Airway epithelial cell (primary cell): Measurements from ENCODE around the gene BCAS2. TPM values are rescaled to one million over a fixed set of nuclear protein-coding genes. Genes with fewer than 3 reads are reported as not detected.

Source experiments
- total RNA-seq: library from RNA; depleted of rRNA; stranded (reverse); fragments of >200 nt; gene quantifications from 2 replicates; pipeline ENCODE4 v1.2.3, GENCODE V29; 2015

BCAS2 gene
- 36.5 and 49.8 TPM in 2 replicates for total RNA-seq

DNA sequence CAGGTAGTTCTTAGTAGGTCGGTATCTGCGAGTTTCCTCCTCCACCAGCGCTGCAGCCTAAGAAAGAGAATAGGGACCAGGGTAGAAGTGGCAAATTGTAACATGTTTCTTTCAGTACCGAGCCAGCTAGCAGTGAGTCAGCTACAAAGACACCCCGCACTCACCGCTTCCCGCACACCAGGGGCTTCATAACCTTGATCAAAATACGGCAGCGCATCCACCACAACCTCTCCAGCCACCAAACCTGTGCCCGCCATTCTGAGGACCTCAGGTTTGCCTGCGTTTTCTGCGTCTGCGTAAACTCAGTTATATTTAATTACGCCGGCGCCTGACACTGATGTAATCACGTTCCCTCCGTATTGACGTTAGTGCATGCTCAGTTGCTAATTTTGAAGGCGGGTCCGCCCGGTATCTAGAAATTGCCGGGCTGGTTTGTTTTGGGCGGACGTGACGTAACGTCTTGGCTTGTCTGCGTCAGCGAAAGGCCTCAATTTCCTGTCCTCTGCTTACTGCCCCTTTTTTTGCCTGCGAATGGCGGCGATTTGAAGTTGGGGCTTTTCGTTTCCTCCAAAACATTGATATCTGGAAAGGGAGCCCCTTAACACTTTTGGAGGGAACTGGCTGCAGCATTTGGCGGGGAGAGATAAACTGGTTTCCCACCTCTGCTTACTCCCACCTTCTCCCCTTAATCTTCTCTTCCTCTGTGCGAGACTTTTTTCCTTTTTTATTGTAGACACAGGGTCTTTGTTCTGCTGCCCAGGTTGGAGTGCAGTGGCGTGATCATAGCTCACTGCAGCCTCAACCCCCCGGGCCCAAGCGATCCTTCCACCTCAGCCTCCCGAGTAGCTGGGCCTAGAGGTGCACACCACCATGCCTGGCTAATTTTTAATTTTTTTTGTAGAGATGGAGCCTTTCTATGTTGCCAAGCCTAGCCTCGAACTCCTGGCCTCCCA is at the start of gene BCAS2:
Gene BCAS2, minus strand, starts transcription at position 281 of the 953 bp plus-strand sequence. Its CDS starts 24 bp downstream, at position 257.

Other genes with a start within 250 kb of the BCAS2 start
- 19.4 and 20.4 TPM in 2 replicates for gene TRIM33, start 70.4 kb downstream of the BCAS2 start, total RNA-seq
- 13.0 and 17.3 TPM in 2 replicates for gene DENND2C, start 88.4 kb upstream of the BCAS2 start, total RNA-seq
- gene AMPD1, start 113.9 kb upstream of the BCAS2 start, total RNA-seq = not detected in 2 replicates
- gene NRAS, start 135.2 kb upstream of the BCAS2 start, total RNA-seq = 39.3 and 50.7 TPM in 2 replicates
- 297 and 360 TPM in 2 replicates for gene CSDE1, start 176.4 kb upstream of the BCAS2 start, total RNA-seq
- gene SIKE1, start 199.1 kb upstream of the BCAS2 start, total RNA-seq = 25.4 and 49.9 TPM in 2 replicates